WTC11 (cell line): ENCODE results near the gene DCAF6.

Source experiments
- ATF2 ChIP-seq: sonication (generic); formaldehyde crosslinking; IDR thresholded peaks from 2 replicates; pipeline ENCODE4 v1.8.1; 2022; ENCODE audit warnings: low read depth, missing genetic modification reagents, borderline replicate concordance
- CTCF ChIP-seq: fragments of 200-600 bp; IDR thresholded peaks from 2 replicates; pipeline ENCODE4 v1.8.0; 2022; ENCODE audit warnings: antibody characterized with exemption
- GRHL2 ChIP-seq: fragments of 250-450 bp; sonication (Bioruptor Pico); IDR thresholded peaks from 2 replicates; pipeline ENCODE4 v1.8.0; 2022; ENCODE audit warnings: mild to moderate bottlenecking, moderate library complexity; ENCODE audit not compliant: insufficient replicate concordance, severe bottlenecking
- TEAD1 ChIP-seq: sonication (generic); formaldehyde crosslinking; IDR thresholded peaks from 2 replicates; pipeline ENCODE4 v1.8.0; 2022; ENCODE audit warnings: mild to moderate bottlenecking, missing genetic modification reagents
- TP53 ChIP-seq: sonication (generic); formaldehyde crosslinking; IDR thresholded peaks from 2 replicates; pipeline ENCODE4 v1.8.1; 2023; ENCODE audit warnings: mild to moderate bottlenecking, missing genetic modification reagents
- ZNF396 ChIP-seq: fragments of 250-450 bp; sonication (Bioruptor Pico); IDR thresholded peaks from 2 replicates; pipeline ENCODE4 v1.8.0; 2021; ENCODE audit warnings: mild to moderate bottlenecking, moderate library complexity, borderline replicate concordance

GRCh38 chr1:167928457-167928852 is 8.0 kb upstream of the DCAF6 start:
- TF ChIP-seq CTCF, result no peak
- TF ChIP-seq ATF2 (CRISPR knock-in tag), result no peak
- TF ChIP-seq TP53 (CRISPR knock-in tag), result no peak
- TF ChIP-seq ZNF396 (CRISPR knock-in tag), result no peak
- no peak for TF ChIP-seq TEAD1 (CRISPR knock-in tag)
- no peak for TF ChIP-seq GRHL2 (CRISPR knock-in tag)
